ENCODE data around the gene KIF16B.
"Not testable (repeated sequence)": the region's sequence is repeated elsewhere in the genome, so short reads cannot be mapped to it uniquely, and the experiment has no call there.

Gene KIF16B

DNA sequence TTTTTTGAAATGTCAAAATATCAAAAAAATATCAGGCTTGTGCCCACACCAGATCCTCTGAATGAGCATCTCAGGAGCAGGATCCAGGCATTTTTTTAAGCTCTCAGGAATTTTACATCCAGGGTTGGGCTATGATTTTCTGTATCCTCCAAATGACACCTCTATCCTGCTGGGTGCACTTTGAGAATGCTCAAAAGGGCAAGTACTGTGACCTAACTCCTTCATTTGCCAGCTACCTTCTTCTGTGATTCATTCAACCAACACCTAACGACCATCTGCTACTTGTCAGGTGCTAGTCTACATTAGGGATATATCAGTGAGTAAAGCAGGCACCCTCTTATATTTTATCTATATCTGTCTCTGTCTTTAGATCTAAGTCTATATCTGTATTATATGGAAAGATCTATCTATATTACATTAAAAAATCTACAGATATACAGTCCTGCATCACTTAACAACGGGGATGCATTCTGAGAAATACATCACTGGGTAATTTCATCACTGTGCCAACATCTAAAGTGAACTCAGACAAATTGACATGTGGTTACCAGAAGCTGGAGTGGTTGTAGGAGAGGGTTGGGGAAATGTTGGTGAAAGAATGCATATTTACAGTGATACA is 131.6 kb downstream of the KIF16B start:
- no peak for TF ChIP-seq ZFX (IDR thresholded peaks at IDR 0.05)
- TF ChIP-seq, protein P1, sequence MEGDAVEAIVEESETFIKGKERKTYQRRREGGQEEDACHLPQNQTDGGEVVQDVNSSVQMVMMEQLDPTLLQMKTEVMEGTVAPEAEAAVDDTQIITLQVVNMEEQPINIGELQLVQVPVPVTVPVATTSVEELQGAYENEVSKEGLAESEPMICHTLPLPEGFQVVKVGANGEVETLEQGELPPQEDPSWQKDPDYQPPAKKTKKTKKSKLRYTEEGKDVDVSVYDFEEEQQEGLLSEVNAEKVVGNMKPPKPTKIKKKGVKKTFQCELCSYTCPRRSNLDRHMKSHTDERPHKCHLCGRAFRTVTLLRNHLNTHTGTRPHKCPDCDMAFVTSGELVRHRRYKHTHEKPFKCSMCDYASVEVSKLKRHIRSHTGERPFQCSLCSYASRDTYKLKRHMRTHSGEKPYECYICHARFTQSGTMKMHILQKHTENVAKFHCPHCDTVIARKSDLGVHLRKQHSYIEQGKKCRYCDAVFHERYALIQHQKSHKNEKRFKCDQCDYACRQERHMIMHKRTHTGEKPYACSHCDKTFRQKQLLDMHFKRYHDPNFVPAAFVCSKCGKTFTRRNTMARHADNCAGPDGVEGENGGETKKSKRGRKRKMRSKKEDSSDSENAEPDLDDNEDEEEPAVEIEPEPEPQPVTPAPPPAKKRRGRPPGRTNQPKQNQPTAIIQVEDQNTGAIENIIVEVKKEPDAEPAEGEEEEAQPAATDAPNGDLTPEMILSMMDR (conservative IDR thresholded peaks at IDR 0.05) = no peak
- H3K27ac ChIP-seq = no peak overlapping the region

DNA sequence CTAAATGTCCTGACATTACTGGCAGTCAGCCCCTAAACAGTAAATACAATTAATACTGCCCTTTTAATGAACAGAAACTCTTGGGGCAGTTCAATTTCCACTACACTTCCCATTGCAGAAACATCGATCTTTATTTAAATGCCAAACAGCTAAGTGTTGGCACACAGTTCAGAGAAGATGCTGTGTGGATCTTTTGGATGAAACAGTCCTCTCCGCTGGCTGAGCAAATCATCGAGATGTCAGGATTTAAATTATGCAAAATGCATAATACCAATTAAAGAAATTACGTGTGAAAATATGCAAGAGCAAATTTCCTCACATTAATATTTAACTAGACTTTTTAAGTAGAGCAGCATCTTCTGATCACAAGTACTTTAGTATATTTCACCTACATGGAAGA is 132.6 kb downstream of the KIF16B start:
- no peak for TF ChIP-seq ZFX (IDR thresholded peaks at IDR 0.05)
- TF ChIP-seq, protein P1 (conservative IDR thresholded peaks at IDR 0.05) = no peak
- no peak overlapping the region for H3K27ac ChIP-seq

DNA sequence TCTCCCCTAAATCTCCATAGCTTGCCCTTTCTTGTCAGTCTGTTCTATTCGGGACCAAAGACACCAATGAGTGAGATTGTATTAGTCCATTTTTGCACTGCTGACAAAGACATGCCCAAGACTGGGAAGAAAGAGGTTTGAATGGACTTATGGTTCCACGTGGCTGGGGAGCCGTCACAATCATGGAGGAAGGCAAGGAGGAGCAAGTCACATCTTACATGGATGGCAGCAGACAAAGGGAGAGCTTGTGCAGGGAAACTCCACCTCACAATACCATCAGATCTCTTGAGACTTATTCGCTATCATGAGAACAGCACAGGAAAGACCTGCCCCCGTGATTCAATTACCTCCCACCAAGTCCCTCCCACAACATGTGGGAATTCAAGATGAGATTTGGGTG is 133.7 kb downstream of the KIF16B start:
- H3K27ac ChIP-seq = not testable (repeated sequence)

DNA sequence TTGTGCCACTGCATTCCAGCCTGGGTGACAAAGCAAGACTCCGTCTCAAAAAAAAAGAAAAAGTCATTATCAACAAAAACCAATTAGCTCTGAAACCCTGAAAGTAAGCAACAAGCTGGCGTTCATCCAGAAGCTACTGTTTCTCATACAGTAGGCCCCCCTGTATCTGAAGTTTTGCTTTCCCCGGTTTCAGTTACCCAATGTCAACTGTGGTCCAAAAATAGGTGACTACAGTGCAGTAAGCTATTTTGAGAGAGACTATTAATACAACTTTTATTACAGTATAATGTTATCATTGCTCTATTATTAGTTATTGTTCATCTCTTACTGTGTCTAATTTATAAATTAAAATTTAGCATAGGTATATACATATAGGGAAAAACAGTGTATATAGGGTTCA is 135.1 kb downstream of the KIF16B start:
- no peak overlapping the region for H3K27ac ChIP-seq
- TF ChIP-seq, protein P1 (conservative IDR thresholded peaks at IDR 0.05) = no peak
- TF ChIP-seq ZFX (IDR thresholded peaks at IDR 0.05) = no peak

DNA sequence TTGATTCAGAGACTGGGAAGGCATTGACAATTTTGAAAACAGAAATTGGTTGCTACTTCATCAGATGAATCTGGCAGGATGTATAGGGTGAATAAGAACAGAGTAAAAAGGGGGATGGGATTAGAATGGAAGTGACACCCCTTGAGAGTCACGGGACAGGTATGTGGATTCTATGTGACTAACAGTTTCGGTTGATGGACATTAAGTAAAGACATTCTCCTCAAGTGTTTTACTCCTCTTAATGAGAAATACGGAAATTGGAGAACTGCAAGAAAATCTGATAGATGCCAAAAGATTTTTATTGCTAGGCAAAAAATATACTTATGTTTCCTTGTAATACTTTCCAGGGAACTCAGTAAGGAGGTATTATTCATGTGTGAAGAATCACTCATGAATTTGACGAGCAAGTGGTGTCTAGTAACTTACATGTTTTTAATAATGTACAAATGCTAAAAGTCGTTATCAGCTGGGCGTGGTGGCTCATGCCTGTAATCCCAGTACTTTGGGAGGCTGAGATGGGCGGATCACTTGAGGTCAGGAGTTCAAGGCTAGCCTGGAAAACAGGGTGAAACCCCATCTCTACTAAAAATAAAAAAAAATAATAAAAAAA is 135.8 kb downstream of the KIF16B start:
- TF ChIP-seq, protein P1 (conservative IDR thresholded peaks at IDR 0.05) = no peak
- no peak for TF ChIP-seq ZFX (IDR thresholded peaks at IDR 0.05)
- H3K27ac ChIP-seq = no peak overlapping the region

DNA sequence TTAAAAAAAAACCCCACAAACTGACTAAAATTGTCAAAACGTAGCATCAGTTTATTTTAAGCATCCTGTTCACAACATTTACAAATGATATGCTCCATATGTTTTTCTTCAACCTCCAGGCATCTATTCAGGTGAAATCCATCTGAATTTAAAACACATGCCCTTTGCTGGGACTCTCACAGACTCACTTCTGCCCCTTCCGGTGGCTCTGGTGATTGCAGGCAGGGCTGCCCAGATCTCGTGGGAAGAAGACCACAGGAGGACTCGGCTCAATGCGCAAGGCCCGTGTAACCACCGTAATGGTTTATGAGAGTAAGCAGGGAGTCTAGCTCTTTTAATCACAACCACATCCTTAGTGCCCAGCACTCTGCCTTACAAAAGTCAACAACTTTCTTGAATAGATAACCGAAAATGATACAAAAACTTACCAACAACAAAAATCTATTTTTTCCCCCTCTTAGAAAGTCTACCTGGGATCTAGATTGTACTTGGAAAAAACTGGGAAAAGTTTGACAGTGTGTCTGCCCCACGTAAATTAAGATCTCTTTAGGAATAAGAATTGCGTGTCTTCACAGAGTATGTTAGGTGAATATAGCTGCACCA is 139.1 kb downstream of the KIF16B start:
- no peak for TF ChIP-seq ZFX (IDR thresholded peaks at IDR 0.05)
- TF ChIP-seq, protein P1 (conservative IDR thresholded peaks at IDR 0.05) = peak; percentile 85
- no peak overlapping the region for H3K27ac ChIP-seq

DNA sequence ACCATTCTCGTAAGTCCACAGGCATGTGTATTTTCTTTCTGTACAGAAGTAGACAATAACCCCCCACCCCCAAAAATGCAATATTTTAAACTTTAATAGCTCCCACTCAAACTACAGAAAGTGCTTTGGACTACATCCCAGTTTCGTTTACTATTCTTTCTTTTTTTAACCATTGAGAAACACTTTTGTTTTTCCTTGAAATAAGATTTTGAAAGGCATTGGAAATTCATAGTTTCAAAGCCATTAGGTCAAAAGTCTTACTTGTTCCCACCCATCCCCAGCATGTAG is 140.0 kb downstream of the KIF16B start:
- no peak for TF ChIP-seq ZFX (IDR thresholded peaks at IDR 0.05)
- TF ChIP-seq, protein P1 (conservative IDR thresholded peaks at IDR 0.05) = no peak

More for the DNA sequence above, 140.0 kb downstream of the KIF16B start:
- H3K27ac ChIP-seq = no peak overlapping the region

Measured in C4-2B (cell line).